Activated CD8-positive, alpha-beta T cell treated with anti-CD3 and anti-CD28 coated beads, Interleukin-2, amount 10 ng/mL, durations not matched to agents 7 days and 5 days (primary cell): Measurements from ENCODE around the gene RIMKLB. TPM values are rescaled to one million over a fixed set of nuclear protein-coding genes. Genes with fewer than 3 reads are reported as not detected.

Experiments
- ATAC-seq: fragments of 150-1000 bp; cut with Tn5 transposase; one replicate; pipeline ENCODE4 v1.10.0; 2021; ENCODE audit warnings: moderate library complexity
- CTCF ChIA-PET: fragments of 350-600 bp; sonication (Branson Sonifier 250); formaldehyde crosslinking; loops from one replicate; lab custom pipeline; 2021; ENCODE audit warnings: antibody characterized with exemption; lab: Charles Lee
- POLR2A ChIA-PET: fragments of 350-600 bp; sonication (Branson Sonifier 250); formaldehyde crosslinking; loops from one replicate; lab custom pipeline; 2021; ENCODE audit warnings: antibody characterized with exemption; lab: Charles Lee
- DNase-seq: peaks from one replicate; pipeline ENCODE4 v3.0.0-alpha.2; 2020
- H3K27ac Mint-ChIP-seq: one replicate; pipeline ENCODE4 v1.8.0; 2021; ENCODE audit warnings: mild to moderate bottlenecking, mixed read lengths
- H3K27me3 Mint-ChIP-seq: one replicate; pipeline ENCODE4 v1.8.0; 2021; ENCODE audit warnings: low read depth, mixed read lengths
- H3K36me3 Mint-ChIP-seq: one replicate; pipeline ENCODE4 v1.8.0; 2021; ENCODE audit warnings: low read depth, mixed read lengths
- H3K4me1 Mint-ChIP-seq: one replicate; pipeline ENCODE4 v1.8.0; 2021; ENCODE audit warnings: low read depth, mixed read lengths
- H3K4me3 Mint-ChIP-seq: one replicate; pipeline ENCODE4 v1.8.0; 2021; ENCODE audit warnings: mild to moderate bottlenecking, mixed read lengths
- H3K9me3 Mint-ChIP-seq: one replicate; pipeline ENCODE4 v1.8.0; 2022; ENCODE audit warnings: mixed read lengths; ENCODE audit not compliant: insufficient read depth
- total RNA-seq, 2 experiments: library from RNA; stranded (reverse); gene quantifications; one replicate each; pipeline ENCODE4 v1.2.3, GENCODE V29; 2021

RIMKLB gene, protein sequence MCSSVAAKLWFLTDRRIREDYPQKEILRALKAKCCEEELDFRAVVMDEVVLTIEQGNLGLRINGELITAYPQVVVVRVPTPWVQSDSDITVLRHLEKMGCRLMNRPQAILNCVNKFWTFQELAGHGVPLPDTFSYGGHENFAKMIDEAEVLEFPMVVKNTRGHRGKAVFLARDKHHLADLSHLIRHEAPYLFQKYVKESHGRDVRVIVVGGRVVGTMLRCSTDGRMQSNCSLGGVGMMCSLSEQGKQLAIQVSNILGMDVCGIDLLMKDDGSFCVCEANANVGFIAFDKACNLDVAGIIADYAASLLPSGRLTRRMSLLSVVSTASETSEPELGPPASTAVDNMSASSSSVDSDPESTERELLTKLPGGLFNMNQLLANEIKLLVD
- 1 to 10 TPM; 7.9 to 9.0 TPM for total RNA-seq

DNA sequence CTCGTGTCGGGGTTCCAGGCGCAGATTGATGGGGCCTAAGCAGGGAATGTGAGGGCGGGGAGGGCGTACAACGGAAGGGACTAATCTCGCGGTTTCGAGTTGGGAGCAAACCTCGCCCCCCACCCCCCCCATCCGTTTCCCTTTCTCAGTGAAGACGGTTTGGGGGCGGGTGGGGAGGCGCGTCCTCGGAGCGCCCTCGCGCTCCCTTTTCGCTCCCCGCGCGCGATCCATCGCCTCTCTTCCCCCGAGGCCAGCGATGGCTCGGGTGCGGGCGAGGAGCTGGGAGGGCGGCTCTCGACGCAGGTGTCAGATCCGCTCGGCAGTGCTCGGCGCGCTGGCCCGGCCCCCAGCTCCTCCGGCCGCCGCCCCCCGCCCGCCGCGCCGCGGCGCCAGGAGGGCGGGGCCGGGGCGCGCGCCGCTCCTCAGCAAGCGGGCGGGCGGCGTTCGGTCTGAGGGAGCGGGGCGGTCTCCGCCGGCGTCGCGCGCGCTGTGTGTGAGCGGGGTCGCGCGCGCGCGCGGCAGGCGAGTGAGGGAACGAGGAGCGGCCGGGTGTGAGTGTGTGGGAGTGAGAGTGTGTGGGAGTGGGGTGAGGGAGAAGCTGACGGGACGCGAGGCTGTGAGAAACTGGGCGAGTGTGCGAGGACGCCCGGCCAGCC, at the start of gene RIMKLB:
TSS of gene RIMKLB (plus strand) at position 516 of the 656 bp plus-strand sequence. CDS start 15,876 bp downstream, outside the sequence.
- Mint-ChIP-seq H3K4me3 (peak within 1 kb of the TSS; percentile 91), H3K27ac (peak within 1 kb of the TSS; percentile 90), H3K9me3 (no peaks in the 10 kb centered on the region), H3K4me1 (peaks cover 20% of the 10 kb centered on the region), H3K36me3 (peaks cover 4% of the 10 kb centered on the region), H3K27me3 (peaks cover 22% of the 10 kb centered on the region)
- ChIA-PET CTCF (no interaction called here), POLR2A (no interaction called here)
- ATAC-seq (peak; percentile 85), DNase-seq (peak; percentile 77)

DNA sequence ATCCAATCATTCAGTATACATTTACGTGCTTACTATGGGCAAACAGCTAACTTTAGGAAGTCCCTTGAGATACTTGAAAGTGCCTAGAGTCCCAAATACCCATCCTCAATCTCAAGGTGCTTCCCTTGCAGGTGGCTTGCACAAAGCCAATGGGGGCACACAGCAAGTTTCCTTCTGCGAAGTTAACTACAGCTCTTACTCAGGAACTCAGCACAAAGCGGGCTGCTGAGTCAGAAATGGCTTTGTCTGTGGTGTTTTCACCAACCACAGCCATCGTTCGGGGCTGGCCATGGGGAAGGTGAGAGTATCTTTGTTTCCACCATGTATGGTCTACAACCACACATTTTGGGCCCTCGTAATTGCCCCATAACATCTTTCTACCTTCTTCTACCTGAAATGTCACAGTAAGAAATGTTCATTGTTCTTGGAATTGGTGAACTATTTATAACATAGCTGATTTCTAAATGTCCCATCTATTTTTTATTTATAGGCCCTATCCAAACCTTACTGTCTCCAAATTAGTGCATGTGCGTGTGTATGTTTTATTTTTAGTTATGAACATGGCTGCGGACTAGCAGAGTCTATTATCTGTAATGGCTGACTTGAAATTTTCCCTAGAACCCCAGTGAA, 49.1 kb upstream of the RIMKLB start:
- H3K4me3 Mint-ChIP-seq = no peak overlapping the region
- ATAC-seq (peak; percentile 74), DNase-seq (peak; percentile 87)
- peaks cover 24% of the 10 kb centered on the region for H3K27me3 Mint-ChIP-seq
- CTCF ChIA-PET = interaction anchor here (0.8 to 3.2 kb wide), 7 partner anchors 9 to 401 kb away, joined by 3 to 25 read pairs (median 8); partner anchors contain the start of gene M6PR
- POLR2A ChIA-PET = interaction anchor here (0.7 kb wide), 1 partner anchor 27 kb away, joined by 3 read pairs; no protein-coding TSS in a partner anchor
- H3K27ac Mint-ChIP-seq = peak overlapping the region; percentile 48
- H3K9me3 Mint-ChIP-seq = no peaks in the 10 kb centered on the region
- peaks cover 56% of the 10 kb centered on the region for H3K4me1 Mint-ChIP-seq
- peaks cover 9% of the 10 kb centered on the region for H3K36me3 Mint-ChIP-seq

DNA sequence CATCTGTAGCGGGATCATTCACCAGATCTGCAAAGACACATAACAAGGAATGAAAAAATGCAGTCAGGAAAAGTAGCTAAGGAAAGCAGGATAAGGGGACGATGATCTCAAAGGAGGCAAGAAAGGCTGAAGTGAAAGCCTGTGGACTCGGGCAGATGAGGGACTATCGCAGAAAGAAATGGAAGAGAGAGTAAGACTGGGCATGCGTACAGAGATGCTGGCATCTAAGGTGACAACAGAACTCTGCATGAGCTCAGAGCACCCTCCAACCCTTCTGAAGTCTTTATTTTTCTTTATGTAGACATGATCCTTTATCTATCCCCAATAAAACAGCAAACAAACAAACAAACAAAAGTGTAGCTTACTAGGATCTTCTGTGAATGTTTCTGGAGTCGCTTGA, 42.4 kb upstream of the RIMKLB start:
- ChIA-PET CTCF (interaction anchor here (0.7 to 1.8 kb wide), 6 partner anchors 23 to 395 kb away, joined by 3 to 11 read pairs (median 3); partner anchors contain the start of gene M6PR), POLR2A (no interaction called here)
- ATAC-seq (no peak), DNase-seq (no peak)
- H3K4me1 Mint-ChIP-seq = no peaks in the 10 kb centered on the region
- H3K27me3 Mint-ChIP-seq = peaks cover 21% of the 10 kb centered on the region
- no peaks in the 10 kb centered on the region for H3K36me3 Mint-ChIP-seq
- H3K4me3 Mint-ChIP-seq = no peak overlapping the region
- H3K27ac Mint-ChIP-seq = no peak overlapping the region
- no peaks in the 10 kb centered on the region for H3K9me3 Mint-ChIP-seq

DNA sequence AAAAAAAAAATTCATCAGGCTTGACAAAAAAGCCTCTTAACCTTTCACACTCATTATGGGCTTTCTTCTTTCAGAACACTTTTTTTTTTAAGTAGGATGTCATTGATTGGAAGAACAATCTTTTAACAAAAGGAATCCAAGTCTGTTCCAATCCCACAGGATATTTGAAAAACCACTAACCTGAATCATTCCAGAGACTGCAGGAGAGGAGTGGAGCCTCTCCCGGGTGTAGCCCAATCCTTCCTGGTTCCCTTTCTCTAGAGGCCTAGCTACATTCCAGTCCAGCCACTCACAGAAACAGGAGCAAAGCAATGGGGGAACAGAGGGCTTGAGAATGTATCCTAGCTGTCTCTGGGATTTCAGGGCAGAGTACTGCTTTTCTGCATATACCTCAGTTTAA, 39.4 kb upstream of the RIMKLB start:
- no peak overlapping the region for H3K27ac Mint-ChIP-seq
- H3K4me1 Mint-ChIP-seq = no peaks in the 10 kb centered on the region
- no peaks in the 10 kb centered on the region for H3K9me3 Mint-ChIP-seq
- ATAC-seq (no peak), DNase-seq (no peak)
- ChIA-PET POLR2A (interaction anchor here (0.6 kb wide), 1 partner anchor 236 kb away, joined by 4 read pairs; no protein-coding TSS in a partner anchor), CTCF (interaction anchor here (0.9 to 3.2 kb wide), 9 partner anchors 10 to 391 kb away, joined by 3 to 25 read pairs (median 15); no protein-coding TSS in a partner anchor)
- H3K27me3 Mint-ChIP-seq = peaks cover 12% of the 10 kb centered on the region
- H3K36me3 Mint-ChIP-seq = no peaks in the 10 kb centered on the region
- H3K4me3 Mint-ChIP-seq = no peak overlapping the region

DNA sequence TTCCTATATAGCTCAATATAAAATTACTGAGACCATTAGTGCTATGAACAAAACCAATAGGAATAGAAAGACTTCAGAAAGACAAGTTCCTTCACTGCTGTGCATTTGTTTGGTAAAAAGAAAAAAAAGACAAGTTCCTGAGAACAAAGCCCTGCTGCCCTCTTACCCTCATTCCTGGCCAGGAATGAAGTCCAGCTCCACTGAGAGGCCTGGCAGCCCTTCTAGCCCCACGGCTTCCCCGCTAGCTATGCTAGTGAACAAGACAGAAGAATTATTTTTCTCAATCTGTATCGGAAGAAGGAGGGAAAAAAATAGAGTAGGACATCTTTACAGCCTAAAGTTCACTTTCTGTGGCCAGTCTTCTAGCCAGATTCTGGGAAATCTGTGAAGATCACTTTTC, 36.8 kb upstream of the RIMKLB start:
- Mint-ChIP-seq H3K9me3 (no peaks in the 10 kb centered on the region), H3K4me3 (no peak overlapping the region), H3K27me3 (peaks cover 11% of the 10 kb centered on the region), H3K27ac (no peak overlapping the region), H3K36me3 (no peaks in the 10 kb centered on the region), H3K4me1 (no peaks in the 10 kb centered on the region)
- ChIA-PET POLR2A (no interaction called here), CTCF (interaction anchor here (0.9 to 2.0 kb wide), 3 partner anchors 9 to 230 kb away, joined by 3 to 5 read pairs (median 4); no protein-coding TSS in a partner anchor)
- ATAC-seq (no peak), DNase-seq (no peak)

DNA sequence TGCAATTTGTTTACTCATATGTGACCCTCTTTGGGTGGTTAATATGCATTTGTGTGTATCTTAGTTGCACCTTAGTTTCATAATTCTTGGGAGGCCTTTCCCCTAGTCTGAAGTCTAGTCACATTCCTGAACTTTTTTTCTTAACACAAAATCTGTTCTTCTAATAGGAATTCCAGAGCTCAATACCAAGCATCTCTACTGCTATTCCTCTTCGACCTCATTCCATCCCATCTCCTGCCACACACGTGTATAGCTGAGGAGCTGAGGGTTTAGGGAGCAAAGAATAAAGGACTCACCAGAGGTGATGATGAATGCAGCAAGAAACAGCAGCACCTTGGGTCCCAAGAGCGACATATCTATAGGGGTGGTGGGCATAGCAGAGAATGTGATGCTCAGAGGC, 36.0 kb upstream of the RIMKLB start:
- DNase-seq = no peak
- no peak for ATAC-seq
- Mint-ChIP-seq H3K27me3 (peaks cover 11% of the 10 kb centered on the region), H3K27ac (no peak overlapping the region), H3K36me3 (no peaks in the 10 kb centered on the region), H3K4me3 (no peak overlapping the region), H3K4me1 (no peaks in the 10 kb centered on the region), H3K9me3 (no peaks in the 10 kb centered on the region)
- POLR2A ChIA-PET = no interaction called here
- CTCF ChIA-PET = interaction anchor here (2.0 kb wide), 1 partner anchor 9 kb away, joined by 5 read pairs; no protein-coding TSS in a partner anchor

DNA sequence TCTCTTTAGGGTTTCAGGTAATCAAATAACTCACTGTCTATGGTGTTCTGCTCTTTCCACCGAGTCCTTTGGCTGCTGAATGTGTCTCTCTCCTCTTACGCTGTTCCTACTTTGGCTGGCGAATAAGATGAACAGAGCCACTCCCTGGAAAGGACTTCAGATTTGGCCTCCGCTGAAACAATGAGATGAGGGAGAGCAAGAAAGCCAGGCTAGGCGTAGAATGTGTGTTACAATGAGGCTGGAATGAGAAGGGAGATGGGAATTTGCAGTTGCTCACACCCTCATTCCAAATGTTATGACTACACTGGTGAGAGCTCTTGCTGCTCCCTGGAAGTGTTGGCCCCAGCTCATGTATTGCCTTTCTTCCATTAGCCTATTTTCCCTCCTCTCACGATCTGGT, 35.2 kb upstream of the RIMKLB start, which contains the start of gene MFAP5:
TSS of gene MFAP5 (minus strand) at position 234 of the 400 bp plus-strand sequence. CDS start 722 bp downstream, outside the sequence.
- POLR2A ChIA-PET = no interaction called here
- Mint-ChIP-seq H3K27me3 (peaks cover 11% of the 10 kb centered on the region), H3K9me3 (no peaks in the 10 kb centered on the region), H3K36me3 (no peaks in the 10 kb centered on the region), H3K4me1 (no peaks in the 10 kb centered on the region), H3K4me3 (no peak within 1 kb of the TSS), H3K27ac (no peak within 1 kb of the TSS)
- CTCF ChIA-PET = interaction anchor here (0.8 kb wide), 1 partner anchor 11 kb away, joined by 3 read pairs; no protein-coding TSS in a partner anchor
- no peak for ATAC-seq
- no peak for DNase-seq

DNA sequence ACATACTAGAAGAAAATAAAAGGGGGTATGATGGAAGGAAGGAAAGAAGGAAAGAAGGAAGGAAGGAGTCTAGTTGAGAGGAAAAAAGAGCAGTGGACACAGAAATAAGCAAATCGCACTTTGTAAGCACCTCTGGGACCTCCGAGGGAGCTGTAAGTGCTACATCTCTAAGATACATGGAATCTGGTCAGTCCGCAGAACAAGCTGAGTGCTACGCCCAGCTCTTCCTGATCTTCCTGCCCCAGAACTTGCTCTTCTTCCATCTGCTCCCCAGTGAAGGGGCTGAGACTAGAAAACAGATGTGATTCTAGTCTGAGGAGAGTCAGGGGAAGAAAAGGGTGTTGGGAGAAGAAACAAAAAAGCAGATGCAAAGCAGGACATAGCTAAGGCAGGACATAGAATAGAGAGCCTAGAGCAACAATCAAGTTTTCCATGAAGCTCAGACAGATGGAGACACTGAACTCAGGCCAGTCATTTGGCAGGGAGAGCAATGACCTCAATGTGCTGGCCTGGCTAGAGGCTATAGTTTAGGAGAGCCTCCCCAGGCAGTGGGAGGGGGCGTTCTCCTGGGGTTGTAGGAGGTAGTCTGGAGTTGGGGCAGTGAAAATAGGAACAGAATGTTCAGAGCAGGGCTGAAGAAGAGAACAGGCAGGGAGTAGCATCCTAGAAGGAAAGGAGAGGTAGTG, 33.4 kb upstream of the RIMKLB start:
- H3K4me1 Mint-ChIP-seq = no peaks in the 10 kb centered on the region

DNA sequence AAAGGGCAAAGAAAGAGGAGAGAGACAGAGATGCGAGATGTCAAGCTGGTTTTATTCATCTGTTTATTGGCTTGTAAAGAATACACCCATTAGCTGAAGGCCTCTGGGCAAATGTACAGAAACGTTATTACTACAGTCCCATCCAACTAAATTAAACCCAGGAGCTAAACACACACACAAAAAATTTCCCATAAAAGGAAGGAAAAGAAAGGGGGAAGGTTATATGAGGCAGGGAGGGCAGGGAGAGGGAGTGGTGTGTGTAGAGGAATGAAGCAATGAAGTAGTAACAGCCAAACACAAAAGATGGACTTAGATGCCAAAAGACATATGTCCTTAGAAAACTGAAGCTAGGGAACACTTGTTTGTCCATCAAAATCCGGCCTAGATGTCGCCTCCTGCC, 32.0 kb upstream of the RIMKLB start:
- ATAC-seq = no peak
- ChIA-PET CTCF (interaction anchor here (0.7 to 1.4 kb wide), 3 partner anchors 8 to 13 kb away, joined by 3 to 4 read pairs (median 3); no protein-coding TSS in a partner anchor), POLR2A (no interaction called here)
- Mint-ChIP-seq H3K4me1 (no peaks in the 10 kb centered on the region), H3K36me3 (no peaks in the 10 kb centered on the region), H3K9me3 (no peaks in the 10 kb centered on the region), H3K27me3 (peaks cover 13% of the 10 kb centered on the region), H3K4me3 (no peak overlapping the region), H3K27ac (no peak overlapping the region)
- no peak for DNase-seq

More for the DNA sequence above, 33.4 kb upstream of the RIMKLB start:
- ATAC-seq (no peak), DNase-seq (no peak)
- no peaks in the 10 kb centered on the region for H3K36me3 Mint-ChIP-seq
- no peaks in the 10 kb centered on the region for H3K9me3 Mint-ChIP-seq
- no peak overlapping the region for H3K27ac Mint-ChIP-seq
- H3K27me3 Mint-ChIP-seq = peaks cover 13% of the 10 kb centered on the region
- H3K4me3 Mint-ChIP-seq = no peak overlapping the region
- ChIA-PET CTCF (interaction anchor here (0.9 kb wide), 1 partner anchor 12 kb away, joined by 3 read pairs; no protein-coding TSS in a partner anchor), POLR2A (no interaction called here)

DNA sequence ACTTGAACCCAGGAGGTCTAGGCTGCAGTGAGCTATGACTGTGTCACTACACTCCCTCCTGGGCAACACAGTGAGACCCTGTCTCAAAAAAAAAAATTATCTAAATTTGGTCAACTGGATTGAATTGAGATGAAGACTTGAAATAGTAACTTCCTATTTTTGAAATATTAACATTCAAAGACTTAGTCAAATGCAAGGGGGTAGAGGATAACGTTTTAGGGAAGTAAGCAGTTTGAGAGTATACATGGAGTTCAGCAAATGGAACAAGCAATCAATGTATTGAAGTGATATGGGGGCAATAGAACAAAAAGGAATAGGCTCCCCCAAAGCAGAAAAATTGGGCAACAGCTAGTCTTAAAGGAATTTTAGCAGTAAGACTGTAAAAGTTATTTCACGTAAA, 30.5 kb upstream of the RIMKLB start:
- no peak overlapping the region for H3K4me3 Mint-ChIP-seq
- CTCF ChIA-PET = interaction anchor here (1.7 kb wide), 1 partner anchor 223 kb away, joined by 4 read pairs; no protein-coding TSS in a partner anchor
- no peak for ATAC-seq
- H3K4me1 Mint-ChIP-seq = no peaks in the 10 kb centered on the region
- DNase-seq = no peak
- H3K36me3 Mint-ChIP-seq = no peaks in the 10 kb centered on the region
- peaks cover 13% of the 10 kb centered on the region for H3K27me3 Mint-ChIP-seq
- POLR2A ChIA-PET = no interaction called here
- H3K27ac Mint-ChIP-seq = no peak overlapping the region
- no peaks in the 10 kb centered on the region for H3K9me3 Mint-ChIP-seq

DNA sequence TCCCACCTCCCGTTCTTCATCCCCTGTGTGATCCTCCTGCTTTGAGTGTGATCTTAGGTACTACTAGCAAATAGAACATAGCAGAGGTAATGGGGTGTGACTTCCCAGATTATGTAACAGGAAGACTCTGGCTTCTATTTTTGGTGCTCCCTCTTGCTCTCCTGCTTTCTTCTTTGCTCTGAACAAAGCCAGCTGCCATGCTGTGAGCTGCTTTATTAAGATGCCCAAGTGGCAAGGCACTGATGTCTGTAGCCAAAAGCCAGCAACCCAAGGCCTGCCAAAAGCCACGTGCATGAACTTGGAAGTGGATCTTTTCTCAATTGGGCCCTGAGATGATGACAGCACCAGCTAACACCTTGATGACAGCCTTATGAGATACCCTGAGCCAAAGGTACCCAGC, 29.4 kb upstream of the RIMKLB start:
- peaks cover 13% of the 10 kb centered on the region for H3K27me3 Mint-ChIP-seq
- no peak for DNase-seq
- H3K9me3 Mint-ChIP-seq = no peaks in the 10 kb centered on the region
- POLR2A ChIA-PET = no interaction called here
- no peaks in the 10 kb centered on the region for H3K36me3 Mint-ChIP-seq
- no peak for ATAC-seq
- CTCF ChIA-PET = interaction anchor here (1.2 to 1.7 kb wide), 2 partner anchors 11 to 221 kb away, joined by 4 read pairs; no protein-coding TSS in a partner anchor
- no peak overlapping the region for H3K27ac Mint-ChIP-seq
- no peaks in the 10 kb centered on the region for H3K4me1 Mint-ChIP-seq
- no peak overlapping the region for H3K4me3 Mint-ChIP-seq
